Measurements from ENCODE around the gene ZFAND4. TPM values are rescaled to one million over a fixed set of nuclear protein-coding genes. Genes with fewer than 3 reads are reported as not detected.

ZFAND4 gene
- total RNA-seq, 2 experiments from 2014 or later: 11.3 to 11.8 TPM

Other genes starting within 250 kb of the ZFAND4 start
- gene WASHC2C, start 54.5 kb upstream of the ZFAND4 start, total RNA-seq: 10 to 100 TPM; 20.1 to 21.8 TPM
- gene AGAP4, start 174.7 kb upstream of the ZFAND4 start, total RNA-seq: 10 to 100 TPM; 11.0 to 16.2 TPM

All from activated naive CD8-positive, alpha-beta T cell treated with anti-CD3 and anti-CD28 coated beads for 36 hours (primary cell).